K562 (cell line): ENCODE data around the gene CST3. TPM values are rescaled to one million over a fixed set of nuclear protein-coding genes. Genes with fewer than 3 reads are reported as not detected.

Experiments
- ATAC-seq: fragments of 200-7000 bp; cut with Tn5 transposase; 3 replicates; pipeline ENCODE4 v1.9.1; 2020; ENCODE audit warnings: moderate library complexity
- BruUV-seq: library from RNA; stranded (reverse); fragments of 400-500 nt; replicated peaks from 2 replicates; lab custom pipeline; 2021; lab: Mats Ljungman, UMichigan
- CTCF ChIA-PET: fragments of 300-600 bp; formaldehyde crosslinking; extraction: SDS; loops from one replicate; lab custom pipeline; 2021; ENCODE audit warnings: low intra/inter-chr PET ratio; lab: Yijun Ruan, JAX
- POLR2A ChIA-PET: fragments of 300-600, 350-650 bp; sonication (Branson Sonifier 250); formaldehyde crosslinking; extraction: SDS; loops from one replicate; lab custom pipeline; 2021; ENCODE audit warnings: antibody characterized with exemption, inconsistent platforms; lab: Yijun Ruan, JAX
- DNase-seq, 4 experiments: peaks; one replicate each; pipeline versions ENCODE4 v3.0.0 to v3.0.0-alpha.2; 2011 to 2018; ENCODE audit warnings: low spot score in 3 of 4, mixed read lengths in 3 of 4; ENCODE audit errors: extremely low read depth in 1 of 4
- FAIRE-seq: peaks from 2 replicates; lab custom pipeline; 2011; peaks lifted over from hg19 to GRCh38; lab: Jason Lieb, UNC
- H2AFZ ChIP-seq: 2 replicates; pipeline ENCODE4 v1.6.0; 2011; ENCODE audit warnings: low read depth, low read length, control low read depth, inconsistent platforms
- H3K27ac ChIP-seq: fragments of 200-600 bp; 3 replicates; pipeline ENCODE4 v1.8.0; 2011; ENCODE audit warnings: low read depth, mild to moderate bottlenecking, control low read depth, inconsistent platforms, low read length, moderate library complexity, mixed read lengths; ENCODE audit errors: extremely low read depth
- H3K27me3 ChIP-seq, 2 experiments: fragments of 300-600 bp in 1 of 2; 2 replicates in 1 of 2; 3 replicates in 1 of 2; pipeline versions ENCODE4 v1.6.0 to v1.8.0; 2011; ENCODE audit warnings: inconsistent platforms in 2 of 2, low read length in 2 of 2, mild to moderate bottlenecking in 1 of 2, mixed read lengths in 1 of 2, moderate library complexity in 1 of 2; ENCODE audit not compliant: control insufficient read depth in 2 of 2, insufficient read depth in 2 of 2
- H3K36me3 ChIP-seq: fragments of 300-600 bp; 3 replicates; pipeline ENCODE4 v1.8.0; 2011; ENCODE audit warnings: mild to moderate bottlenecking, low read length, inconsistent platforms; ENCODE audit not compliant: control insufficient read depth, insufficient read depth
- H3K4me1 ChIP-seq, 2 experiments: fragments of 200-600 bp in 1 of 2; replicated peaks in 1 of 2; 2 replicates in 1 of 2; 3 replicates in 1 of 2; pipeline versions ENCODE4 v1.5.1 to v1.8.0; 2011; ENCODE audit warnings: inconsistent platforms in 2 of 2, low read length in 2 of 2, mild to moderate bottlenecking in 1 of 2, mixed read lengths in 1 of 2, moderate library complexity in 1 of 2; ENCODE audit not compliant: control insufficient read depth in 2 of 2, insufficient read depth in 2 of 2
- H3K4me2 ChIP-seq: 2 replicates; pipeline ENCODE4 v1.6.1; 2011; ENCODE audit warnings: low read length, control low read depth, inconsistent platforms, mixed read lengths; ENCODE audit not compliant: insufficient read depth
- H3K4me3 ChIP-seq: fragments of 200-600 bp; sonication (generic), shearing (Covaris generic); 2 replicates; pipeline ENCODE4 v1.5.1; 2016; ENCODE audit warnings: control low read depth, inconsistent platforms
- H3K79me2 ChIP-seq: fragments of 200-600 bp; 3 replicates; pipeline ENCODE4 v1.8.0; 2011; ENCODE audit warnings: low read length, inconsistent platforms; ENCODE audit not compliant: control insufficient read depth, insufficient read depth
- H3K9ac ChIP-seq, 2 experiments: 2 replicates each; pipeline versions ENCODE4 v1.6.0 to v1.6.1; 2011; ENCODE audit warnings: low read depth in 2 of 2, low read length in 2 of 2, control low read depth in 1 of 2, inconsistent platforms in 1 of 2, mild to moderate bottlenecking in 1 of 2, mixed read lengths in 1 of 2; ENCODE audit not compliant: insufficient read depth in 1 of 2
- H3K9me1 ChIP-seq: one replicate; pipeline ENCODE4 v1.6.0; 2011; ENCODE audit warnings: inconsistent platforms, mild to moderate bottlenecking, low read length, moderate library complexity; ENCODE audit not compliant: control insufficient read depth, insufficient read depth
- H3K9me3 ChIP-seq: replicated peaks from 2 replicates; pipeline ENCODE4 v1.5.1; 2011; ENCODE audit warnings: low read depth, low read length, inconsistent platforms; ENCODE audit not compliant: control insufficient read depth, insufficient read depth
- H4K20me1 ChIP-seq: replicated peaks from 2 replicates; pipeline ENCODE4 v1.6.1; 2011; ENCODE audit warnings: low read length, inconsistent platforms, mixed read lengths; ENCODE audit not compliant: control insufficient read depth, insufficient read depth
- CBX5 ChIP-seq: IDR thresholded peaks from 2 replicates; pipeline ENCODE4 v1.6.1; 2014; ENCODE audit warnings: low read depth, borderline replicate concordance
- CTCF ChIP-seq, 3 experiments: IDR thresholded peaks in 2 of 3; conservative IDR thresholded peaks in 1 of 3; 2 replicates each; pipeline ENCODE4 v1.5.1; 2011 to 2012; ENCODE audit warnings: low read length in 3 of 3, mild to moderate bottlenecking in 3 of 3, control low read depth in 2 of 3, improper control_type of control experiment in 1 of 3, inconsistent platforms in 1 of 3, low read depth in 1 of 3, mixed read lengths in 1 of 3, moderate library complexity in 1 of 3; ENCODE audit not compliant: insufficient read depth in 2 of 3
- RAD21 ChIP-seq, 2 experiments: fragments of 250-450 bp in 1 of 2; fragments of 450-650 bp in 1 of 2; sonication (Bioruptor Pico) in 1 of 2; formaldehyde crosslinking in 1 of 2; IDR thresholded peaks in 1 of 2; conservative IDR thresholded peaks in 1 of 2; 2 replicates each; pipeline versions ENCODE4 v1.4.0 to v1.8.0; 2020 to 2022; ENCODE audit warnings: mild to moderate bottlenecking in 2 of 2, moderate library complexity in 1 of 2
- REST ChIP-seq, 2 experiments: fragments of 450-650 bp; formaldehyde crosslinking in 1 of 2; IDR thresholded peaks; 2 replicates each; pipeline versions ENCODE4 v1.4.0 to v1.6.1; 2014 to 2020; ENCODE audit warnings: mild to moderate bottlenecking in 2 of 2, borderline replicate concordance in 1 of 2, low read depth in 1 of 2
- SMC3 ChIP-seq: conservative IDR thresholded peaks from 2 replicates; pipeline ENCODE4 v1.6.1; 2011; ENCODE audit warnings: low read depth, low read length, improper control_type of control experiment; ENCODE audit not compliant: insufficient read depth
- SP1 ChIP-seq: sonication (generic); formaldehyde crosslinking; IDR thresholded peaks from 2 replicates; pipeline ENCODE4 v1.8.1; 2022; ENCODE audit warnings: mild to moderate bottlenecking, missing genetic modification reagents
- WGBS: fragments of 100-300 bp; shearing (Covaris generic); methylation state at CpG from one replicate; pipeline ENCODE4 v1.1.6; 2016; ENCODE audit warnings: low coverage, mixed read lengths; ENCODE audit not compliant: insufficient coverage; ENCODE audit errors: missing lambda C conversion rate; 5-methylcytosine and 5-hydroxymethylcytosine counted together
- in situ Hi-C: fragments of 300-500 bp; cut with MboI; formaldehyde crosslinking; loops from 4 replicates; pipeline ENCODE4 v1.15.0; 2018; ENCODE audit warnings: inconsistent platforms, mixed read lengths
- intact Hi-C: fragments of 100-400 bp; cut with micrococcal nuclease; formaldehyde crosslinking; loops from 2 replicates; pipeline ENCODE4 v1.14.2; 2022
- polyA plus RNA-seq, 8 experiments: library from polyadenylated mRNA; depleted of rRNA in 4 of 8; stranded (reverse) in 5 of 8; unstranded in 3 of 8; fragments of >200 nt; fragmentation: Nextera tagmentation in 2 of 8; fragmentation: Illumina TruSeq in 1 of 8; extraction: Ambion mirVana in 2 of 8; extraction: Trizol in 1 of 8; gene quantifications; 2 replicates each; pipeline versions ENCODE4 v1.2.1 to v1.2.3, GENCODE V29; 2011 to 2014; ENCODE audit warnings: inconsistent platforms in 1 of 8, missing spikeins in 1 of 8
- total RNA-seq, 7 experiments: library from RNA; depleted of rRNA in 6 of 7; stranded (reverse); fragments of >200 nt in 6 of 7; fragmentation: Illumina TruSeq in 2 of 7; extraction: Trizol in 2 of 7; gene quantifications; 2 replicates each; pipeline versions ENCODE4 v1.2.1 to v1.2.3, GENCODE V29; 2011 to 2021; ENCODE audit warnings: low replicate concordance in 1 of 7

CST3 gene
- total and polyA plus RNA-seq, 9 of the 15 experiments (the other 6 are each of a cell fraction or from before 2014, with no cell fraction given) = 8.7 to 113 (median 48.5) TPM

GRCh38 chr20:23668477-23668951 is 30.8 kb upstream of the CST3 start:
- no peak overlapping the region for H3K4me2 ChIP-seq
- TF ChIP-seq REST (IDR thresholded peaks at IDR 0.05; ENCODE audit: borderline replicate concordance) (peak; percentile 11; the same call in 1 of the 2 replicates), REST (CRISPR knock-in tag; IDR thresholded peaks at IDR 0.05; ENCODE audit: low read depth) (no peak), CTCF (IDR thresholded peaks at IDR 0.05 in 2 of 3, conservative IDR thresholded peaks at IDR 0.05 in 1 of 3; ENCODE audit: insufficient read depth in 2 of 3, low read depth in 1 of 3, low read length in 3 of 3) (peak; percentile 58 to 75 (median 73)), CBX5 (no peak), RAD21 (CRISPR knock-in tag; conservative IDR thresholded peaks at IDR 0.05 in 1 of 2, IDR thresholded peaks at IDR 0.05 in 1 of 2) (peak; percentile 55 to 68), SMC3 (peak; percentile 45; the same call in 1 of the 2 replicates), SP1 (no peak)
- H3K9me1 ChIP-seq = no peaks in the 10 kb centered on the region
- no peak overlapping the region for H3K27ac ChIP-seq
- in situ Hi-C loops (loop anchor here (5.0 kb wide), 1 partner anchor 1249 kb away; no protein-coding TSS in a partner anchor), intact Hi-C loops (no loop called here)
- no peaks in the 10 kb centered on the region for H4K20me1 ChIP-seq
- H3K36me3 ChIP-seq = no peaks in the 10 kb centered on the region
- no peaks in the 10 kb centered on the region for H3K27me3 ChIP-seq
- peak; percentile 57 to 69 (median 61) for DNase-seq
- H3K9ac ChIP-seq = no peak overlapping the region
- no peak overlapping the region for H3K4me3 ChIP-seq
- peak; percentile 85 for FAIRE-seq
- no peaks in the 10 kb centered on the region for H3K79me2 ChIP-seq
- CTCF ChIA-PET = interaction anchor here (1.3 kb wide), 1 partner anchor 327 kb away, joined by 4 read pairs; no protein-coding TSS in a partner anchor
- H2AFZ ChIP-seq = no peak overlapping the region
- peak; percentile 96 for ATAC-seq
- BruUV-seq = no TSS peak
- H3K9me3 ChIP-seq = no peaks in the 10 kb centered on the region
- H3K4me1 ChIP-seq = no peaks in the 10 kb centered on the region
- POLR2A ChIA-PET = interaction anchor here (0.5 kb wide), 1 partner anchor 60 kb away, joined by 3 read pairs; no protein-coding TSS in a partner anchor
- WGBS = 0% methylated on average over 3 of the region's 4 CpGs
